ENCODE measurements around the gene ANOS1. TPM values are rescaled to one million over a fixed set of nuclear protein-coding genes. Genes with fewer than 3 reads are reported as not detected.

ANOS1 gene
- total RNA-seq, 1 donor from 2014 or later, result 0.08 TPM

DNA sequence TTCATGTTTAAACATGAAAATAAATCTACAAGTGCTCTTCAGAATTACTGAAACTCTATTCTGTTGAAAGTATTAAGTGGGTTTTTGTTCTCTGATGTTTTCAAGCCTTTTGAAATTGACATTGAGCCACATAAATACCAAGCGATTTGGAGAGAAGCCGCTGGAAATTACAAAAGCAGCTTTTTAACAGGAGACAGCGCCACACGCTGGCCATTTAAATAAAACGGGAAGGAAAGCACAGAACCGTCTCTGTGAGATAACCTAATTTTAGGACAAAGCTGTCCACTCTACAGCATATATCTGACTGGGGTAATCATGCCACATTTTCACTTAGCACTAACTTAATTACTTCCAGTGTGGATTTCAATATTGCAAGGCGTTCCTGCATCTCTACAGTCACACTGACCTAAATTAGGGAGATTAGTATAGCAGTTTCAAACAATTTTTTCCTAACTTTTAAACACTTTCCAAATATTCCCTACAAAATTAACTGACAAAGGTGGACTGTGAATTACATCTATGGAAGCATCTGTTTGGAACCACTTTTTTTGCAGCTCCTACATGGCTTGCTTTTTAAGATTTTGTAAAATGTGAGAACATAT lies 6.8 kb upstream of the ANOS1 start:
- H3K4me1 Mint-ChIP-seq (ENCODE audit: unreplicated experiment), result no peaks in the 10 kb centered on the region
- H3K27ac Mint-ChIP-seq (ENCODE audit: unreplicated experiment), result no peak overlapping the region
- no peaks in the 10 kb centered on the region for H3K9me3 Mint-ChIP-seq (ENCODE audit: unreplicated experiment)
- no peaks in the 10 kb centered on the region for H3K36me3 Mint-ChIP-seq (ENCODE audit: unreplicated experiment)
- DNase-seq (ENCODE audit: extremely low spot score, unreplicated experiment), result no peak
- TF ChIP-seq, protein P1, sequence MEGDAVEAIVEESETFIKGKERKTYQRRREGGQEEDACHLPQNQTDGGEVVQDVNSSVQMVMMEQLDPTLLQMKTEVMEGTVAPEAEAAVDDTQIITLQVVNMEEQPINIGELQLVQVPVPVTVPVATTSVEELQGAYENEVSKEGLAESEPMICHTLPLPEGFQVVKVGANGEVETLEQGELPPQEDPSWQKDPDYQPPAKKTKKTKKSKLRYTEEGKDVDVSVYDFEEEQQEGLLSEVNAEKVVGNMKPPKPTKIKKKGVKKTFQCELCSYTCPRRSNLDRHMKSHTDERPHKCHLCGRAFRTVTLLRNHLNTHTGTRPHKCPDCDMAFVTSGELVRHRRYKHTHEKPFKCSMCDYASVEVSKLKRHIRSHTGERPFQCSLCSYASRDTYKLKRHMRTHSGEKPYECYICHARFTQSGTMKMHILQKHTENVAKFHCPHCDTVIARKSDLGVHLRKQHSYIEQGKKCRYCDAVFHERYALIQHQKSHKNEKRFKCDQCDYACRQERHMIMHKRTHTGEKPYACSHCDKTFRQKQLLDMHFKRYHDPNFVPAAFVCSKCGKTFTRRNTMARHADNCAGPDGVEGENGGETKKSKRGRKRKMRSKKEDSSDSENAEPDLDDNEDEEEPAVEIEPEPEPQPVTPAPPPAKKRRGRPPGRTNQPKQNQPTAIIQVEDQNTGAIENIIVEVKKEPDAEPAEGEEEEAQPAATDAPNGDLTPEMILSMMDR (IDR thresholded peaks at IDR 0.05), result peak; percentile 80
- peaks cover 17% of the 10 kb centered on the region for H3K27me3 Mint-ChIP-seq (ENCODE audit: unreplicated experiment)
- no peak overlapping the region for H3K4me3 Mint-ChIP-seq (ENCODE audit: unreplicated experiment)

DNA sequence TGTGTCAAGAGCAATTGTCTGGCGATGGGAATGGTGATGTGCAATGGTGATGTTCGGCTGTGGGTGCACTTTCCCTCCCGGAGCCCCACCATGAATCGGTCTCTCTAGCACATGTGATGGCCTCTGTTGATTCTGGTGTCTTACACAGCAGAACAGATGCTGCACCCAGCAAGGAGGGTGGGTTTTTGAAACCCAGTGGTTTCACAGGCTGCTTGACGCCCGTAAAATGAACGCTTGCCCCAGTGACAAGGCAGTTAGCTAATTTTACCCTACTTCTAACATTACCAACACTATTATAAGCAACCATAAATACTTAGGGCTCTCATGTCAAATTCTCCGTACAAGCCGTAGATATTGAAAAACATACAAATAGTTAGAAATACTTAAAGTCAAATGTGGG lies 5.9 kb upstream of the ANOS1 start:
- Mint-ChIP-seq H3K9me3 (ENCODE audit: unreplicated experiment) (no peaks in the 10 kb centered on the region), H3K4me1 (ENCODE audit: unreplicated experiment) (no peaks in the 10 kb centered on the region), H3K4me3 (ENCODE audit: unreplicated experiment) (no peak overlapping the region), H3K36me3 (ENCODE audit: unreplicated experiment) (no peaks in the 10 kb centered on the region), H3K27me3 (ENCODE audit: unreplicated experiment) (peaks cover 25% of the 10 kb centered on the region), H3K27ac (ENCODE audit: unreplicated experiment) (no peak overlapping the region)
- no peak for DNase-seq (ENCODE audit: extremely low spot score, unreplicated experiment)
- TF ChIP-seq, protein P1 (IDR thresholded peaks at IDR 0.05), result no peak

DNA sequence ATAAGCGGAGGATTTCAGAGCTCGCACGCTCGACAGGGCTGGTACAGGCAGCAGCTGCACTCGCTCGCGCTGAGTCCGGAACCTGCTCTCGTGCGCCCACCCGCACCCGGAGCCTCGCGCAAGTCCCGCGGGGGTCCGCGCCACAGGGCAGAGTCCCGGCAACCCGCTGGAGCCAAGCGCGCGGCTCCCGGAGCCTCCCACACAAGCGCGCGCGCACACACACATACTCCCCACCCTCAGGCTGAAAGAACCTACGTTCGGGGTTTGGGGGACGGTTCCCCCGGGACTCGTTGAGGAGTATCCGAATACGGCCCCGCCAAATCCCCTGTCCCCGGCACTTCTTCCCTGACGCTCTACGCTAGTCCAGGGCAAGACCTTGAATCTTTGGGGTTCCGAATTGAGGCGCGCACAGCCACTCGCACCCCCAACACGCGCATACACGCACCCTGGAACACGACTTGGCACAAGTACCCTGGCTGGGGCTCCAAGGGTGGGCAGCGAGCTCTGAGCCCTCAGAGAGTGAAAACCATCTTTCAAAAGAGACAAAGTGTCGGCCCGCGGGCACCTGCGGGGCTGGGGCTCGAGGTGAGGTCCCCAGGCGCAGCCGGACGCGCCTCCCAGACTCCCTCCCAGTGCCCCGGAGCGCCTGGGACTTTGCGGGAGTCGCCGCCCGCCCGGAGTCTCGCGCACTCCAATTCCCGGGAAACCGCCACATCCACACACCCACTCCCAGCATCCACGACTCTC lies 952 bp downstream of the ANOS1 start:
- no peaks in the 10 kb centered on the region for H3K9me3 Mint-ChIP-seq (ENCODE audit: unreplicated experiment)
- H3K4me1 Mint-ChIP-seq (ENCODE audit: unreplicated experiment), result peaks cover 3% of the 10 kb centered on the region
- H3K4me3 Mint-ChIP-seq (ENCODE audit: unreplicated experiment), result peak overlapping the region; percentile 48
- no peak for DNase-seq (ENCODE audit: extremely low spot score, unreplicated experiment)
- no peak overlapping the region for H3K27ac Mint-ChIP-seq (ENCODE audit: unreplicated experiment)
- H3K36me3 Mint-ChIP-seq (ENCODE audit: unreplicated experiment), result no peaks in the 10 kb centered on the region
- TF ChIP-seq, protein P1 (IDR thresholded peaks at IDR 0.05), result no peak
- peaks cover 35% of the 10 kb centered on the region for H3K27me3 Mint-ChIP-seq (ENCODE audit: unreplicated experiment)

DNA sequence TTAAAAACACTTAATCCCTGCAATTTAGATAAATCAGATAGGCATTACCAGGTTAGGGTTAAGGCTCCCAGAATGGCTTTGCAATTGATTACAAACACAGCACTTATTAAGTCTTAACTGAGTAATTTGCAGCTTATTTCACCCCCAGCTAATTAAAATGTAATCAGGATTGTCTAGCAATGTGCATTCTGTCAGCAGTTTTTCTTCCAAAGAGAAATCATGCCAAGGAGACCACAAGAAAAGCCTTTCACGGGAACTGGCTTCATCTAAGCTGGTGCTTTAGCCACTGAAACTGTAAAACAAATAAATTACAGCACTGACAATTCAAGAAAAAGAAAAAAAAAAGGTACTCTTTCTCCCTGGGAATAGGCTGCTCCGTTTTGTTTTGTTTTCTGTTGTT lies 2.1 kb downstream of the ANOS1 start:
- H3K9me3 Mint-ChIP-seq (ENCODE audit: unreplicated experiment), result no peaks in the 10 kb centered on the region
- no peak overlapping the region for H3K27ac Mint-ChIP-seq (ENCODE audit: unreplicated experiment)
- H3K4me1 Mint-ChIP-seq (ENCODE audit: unreplicated experiment), result peaks cover 3% of the 10 kb centered on the region
- no peak for DNase-seq (ENCODE audit: extremely low spot score, unreplicated experiment)
- H3K36me3 Mint-ChIP-seq (ENCODE audit: unreplicated experiment), result no peaks in the 10 kb centered on the region
- H3K27me3 Mint-ChIP-seq (ENCODE audit: unreplicated experiment), result peaks cover 33% of the 10 kb centered on the region
- TF ChIP-seq, protein P1 (IDR thresholded peaks at IDR 0.05), result no peak
- no peak overlapping the region for H3K4me3 Mint-ChIP-seq (ENCODE audit: unreplicated experiment)

DNA sequence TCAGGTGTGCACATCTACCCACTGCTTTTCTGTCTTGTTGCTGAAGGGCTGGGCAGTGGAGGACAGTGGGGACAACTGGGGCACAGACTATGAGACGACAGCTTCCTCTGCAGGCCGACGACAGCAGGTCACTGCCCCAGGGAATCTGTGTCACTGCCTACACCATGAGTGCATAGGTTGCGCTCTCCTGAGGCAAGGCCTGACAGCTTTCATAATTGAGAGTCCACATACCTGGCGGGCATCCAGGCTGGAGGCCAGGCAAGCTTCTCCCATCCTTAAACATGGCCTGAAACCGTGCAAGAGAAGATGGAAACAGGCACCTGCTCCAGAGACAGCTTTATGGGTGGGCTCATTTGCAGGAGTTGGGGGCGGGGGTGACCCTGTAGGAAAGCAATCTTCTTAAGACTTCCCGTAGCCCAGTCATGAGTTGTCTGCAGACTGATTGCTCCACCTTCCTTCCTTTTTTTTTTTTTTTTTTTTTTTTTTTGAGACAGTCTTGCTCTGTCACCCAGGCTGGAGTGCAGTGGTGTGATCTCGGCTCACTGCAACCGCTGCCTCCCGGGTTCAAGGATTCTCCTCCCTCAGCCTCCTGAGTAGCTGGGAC lies 2.9 kb downstream of the ANOS1 start:
- no peaks in the 10 kb centered on the region for H3K36me3 Mint-ChIP-seq (ENCODE audit: unreplicated experiment)
- TF ChIP-seq, protein P1 (IDR thresholded peaks at IDR 0.05), result no peak
- H3K4me3 Mint-ChIP-seq (ENCODE audit: unreplicated experiment), result no peak overlapping the region
- H3K9me3 Mint-ChIP-seq (ENCODE audit: unreplicated experiment), result no peaks in the 10 kb centered on the region
- H3K27me3 Mint-ChIP-seq (ENCODE audit: unreplicated experiment), result peaks cover 34% of the 10 kb centered on the region
- no peak overlapping the region for H3K27ac Mint-ChIP-seq (ENCODE audit: unreplicated experiment)
- DNase-seq (ENCODE audit: extremely low spot score, unreplicated experiment), result no peak
- peaks cover 3% of the 10 kb centered on the region for H3K4me1 Mint-ChIP-seq (ENCODE audit: unreplicated experiment)
